Caki2 (cell line): ENCODE results near the gene ALDH1A2. TPM values are rescaled to one million over a fixed set of nuclear protein-coding genes. Genes with fewer than 3 reads are reported as not detected.
"Not testable (repeated sequence)": the region's sequence is repeated elsewhere in the genome, so short reads cannot be mapped to it uniquely, and the experiment has no call there.

ENCODE experiments used
- DNase-seq: peaks from one replicate; pipeline ENCODE4 v3.0.0-alpha.2; 2015; ENCODE audit warnings: low read depth
- in situ Hi-C: cut with HindIII; loops from 2 replicates; pipeline ENCODE4 v1.10.0; 2016; ENCODE audit warnings: low sequenced_read_pairs, low pct_unique_long_range_greater_than_20kb, mixed read lengths
- total RNA-seq: library from RNA; depleted of rRNA; stranded (reverse); fragments of >200 nt; shearing (Covaris generic); gene quantifications from 2 replicates; pipeline ENCODE4 v1.2.3, GENCODE V29; 2014; ENCODE audit warnings: low replicate concordance

Gene ALDH1A2
- total RNA-seq, 1 experiment from 2014 or later: 0.81 TPM

GRCh38 chr15:58049520-58050227 is 15.8 kb downstream of the ALDH1A2 start:
- in situ Hi-C loops: no loop called here
- DNase-seq: no peak

GRCh38 chr15:58048261-58048660 is 17.2 kb downstream of the ALDH1A2 start:
- in situ Hi-C loops: no loop called here

GRCh38 chr15:58047149-58047548 is 18.4 kb downstream of the ALDH1A2 start:
- no peak for DNase-seq
- in situ Hi-C loops: no loop called here

More at GRCh38 chr15:58048261-58048660, 17.2 kb downstream of the ALDH1A2 start:
- DNase-seq: no peak

- DNase-seq: no peak
- in situ Hi-C loops: no loop called here
These were observed 19.0 kb downstream of the ALDH1A2 start for GRCh38 chr15:58046467-58046866.

- in situ Hi-C loops, DNase-seq: not testable (repeated sequence)
These were observed 20.1 kb downstream of the ALDH1A2 start for GRCh38 chr15:58045376-58045775.

GRCh38 chr15:58044551-58044950 is 21.0 kb downstream of the ALDH1A2 start:
- in situ Hi-C loops: no loop called here
- DNase-seq: no peak

- DNase-seq: no peak
- in situ Hi-C loops: no loop called here
These were observed 22.2 kb downstream of the ALDH1A2 start for GRCh38 chr15:58043192-58043903.

GRCh38 chr15:58042006-58042405 is 23.5 kb downstream of the ALDH1A2 start:
- DNase-seq: no peak
- in situ Hi-C loops: no loop called here

GRCh38 chr15:58040150-58040549 is 25.4 kb downstream of the ALDH1A2 start:
- in situ Hi-C loops: no loop called here

GRCh38 chr15:58039079-58040035 is 26.2 kb downstream of the ALDH1A2 start:
- in situ Hi-C loops: no loop called here
- no peak for DNase-seq

More at GRCh38 chr15:58040150-58040549, 25.4 kb downstream of the ALDH1A2 start:
- DNase-seq: no peak

- in situ Hi-C loops: no loop called here
These were observed 27.0 kb downstream of the ALDH1A2 start for GRCh38 chr15:58038426-58039078.

GRCh38 chr15:58037723-58038301 is 27.7 kb downstream of the ALDH1A2 start:
- no peak for DNase-seq
- in situ Hi-C loops: no loop called here

More at GRCh38 chr15:58038426-58039078, 27.0 kb downstream of the ALDH1A2 start:
- DNase-seq: no peak

- in situ Hi-C loops: no loop called here
- DNase-seq: no peak
These were observed 28.9 kb downstream of the ALDH1A2 start for GRCh38 chr15:58036579-58036978.

- DNase-seq, in situ Hi-C loops: not testable (repeated sequence)
These were observed 37.1 kb downstream of the ALDH1A2 start for GRCh38 chr15:58028392-58028791.

- in situ Hi-C loops: no loop called here
- no peak for DNase-seq
These were observed 39.0 kb downstream of the ALDH1A2 start for GRCh38 chr15:58026552-58026951.

- in situ Hi-C loops: no loop called here
- peak; percentile 12 for DNase-seq
These were observed 39.5 kb downstream of the ALDH1A2 start for GRCh38 chr15:58026051-58026450.

- in situ Hi-C loops: no loop called here
- DNase-seq: no peak
These were observed 43.9 kb downstream of the ALDH1A2 start for GRCh38 chr15:58021332-58022230.
